ENCODE results near the gene WFIKKN2. TPM values are rescaled to one million over a fixed set of nuclear protein-coding genes. Genes with fewer than 3 reads are reported as not detected.

The WFIKKN2 gene
- total RNA-seq, 4 donors from 2014 or later: 0.08 TPM; not detected in 3

DNA sequence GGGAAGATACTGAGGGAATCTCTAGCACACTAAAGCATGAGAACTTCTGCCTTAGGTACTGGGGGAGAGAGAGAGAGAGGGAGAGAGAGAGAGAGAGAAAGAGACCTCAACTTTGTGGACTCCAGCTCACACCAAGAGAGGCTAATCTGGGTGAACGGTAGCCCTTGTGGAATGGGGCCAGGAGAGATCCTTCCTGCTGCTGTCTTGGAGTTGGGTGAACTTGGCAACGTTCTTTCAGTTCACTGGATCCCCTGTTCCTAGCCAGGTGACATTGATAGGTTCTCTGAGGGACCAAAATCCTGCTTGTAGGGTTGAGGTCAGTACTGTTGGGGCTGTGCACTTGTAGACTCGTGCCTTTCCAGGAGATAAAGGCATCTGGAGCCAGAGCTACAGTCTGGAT, 26.5 kb upstream of the WFIKKN2 start:
- intact Hi-C loops (cut with DNase I): no loop called here
- WGBS, 2 donors: 54 to 59% methylated on average over 2 to 3 of the region's 3 CpGs
- Histone ChIP-seq H3K27ac (no peak overlapping the region), H3K36me3 (no peaks in the 10 kb centered on the region), H3K27me3 (no peaks in the 10 kb centered on the region), H3K9me3 (no peaks in the 10 kb centered on the region), H3K4me3 (no peak overlapping the region), H3K4me1 (peaks cover 0 to 15% (median 7%) of the 10 kb centered on the region in 3 donors)
- no peak for TF ChIP-seq POLR2A (IDR thresholded peaks at IDR 0.05)
- TF ChIP-seq, protein P1, sequence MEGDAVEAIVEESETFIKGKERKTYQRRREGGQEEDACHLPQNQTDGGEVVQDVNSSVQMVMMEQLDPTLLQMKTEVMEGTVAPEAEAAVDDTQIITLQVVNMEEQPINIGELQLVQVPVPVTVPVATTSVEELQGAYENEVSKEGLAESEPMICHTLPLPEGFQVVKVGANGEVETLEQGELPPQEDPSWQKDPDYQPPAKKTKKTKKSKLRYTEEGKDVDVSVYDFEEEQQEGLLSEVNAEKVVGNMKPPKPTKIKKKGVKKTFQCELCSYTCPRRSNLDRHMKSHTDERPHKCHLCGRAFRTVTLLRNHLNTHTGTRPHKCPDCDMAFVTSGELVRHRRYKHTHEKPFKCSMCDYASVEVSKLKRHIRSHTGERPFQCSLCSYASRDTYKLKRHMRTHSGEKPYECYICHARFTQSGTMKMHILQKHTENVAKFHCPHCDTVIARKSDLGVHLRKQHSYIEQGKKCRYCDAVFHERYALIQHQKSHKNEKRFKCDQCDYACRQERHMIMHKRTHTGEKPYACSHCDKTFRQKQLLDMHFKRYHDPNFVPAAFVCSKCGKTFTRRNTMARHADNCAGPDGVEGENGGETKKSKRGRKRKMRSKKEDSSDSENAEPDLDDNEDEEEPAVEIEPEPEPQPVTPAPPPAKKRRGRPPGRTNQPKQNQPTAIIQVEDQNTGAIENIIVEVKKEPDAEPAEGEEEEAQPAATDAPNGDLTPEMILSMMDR (IDR thresholded peaks at IDR 0.05): no peak
- DNase-seq: no peak

DNA sequence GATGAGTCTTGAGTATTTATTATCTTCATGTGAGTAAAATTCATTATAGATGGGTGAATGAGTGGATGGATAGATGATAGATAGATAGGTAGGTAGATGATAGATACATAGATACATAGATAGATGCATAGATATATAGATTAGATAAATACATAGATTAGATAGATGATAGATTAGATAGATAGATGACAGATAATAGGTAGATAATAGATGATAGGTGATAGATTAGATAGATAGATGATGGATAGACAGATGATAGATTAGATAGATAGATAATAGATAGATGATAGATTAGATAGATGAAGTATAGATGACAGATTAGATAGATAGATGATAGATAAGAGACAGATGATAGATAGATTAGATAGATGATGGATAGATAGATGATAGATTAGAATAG, 21.8 kb upstream of the WFIKKN2 start:
- DNase-seq: no peak
- Histone ChIP-seq H3K27ac (no peak overlapping the region), H3K4me3 (no peak overlapping the region), H3K27me3 (peaks cover 0 to 12% (median 0%) of the 10 kb centered on the region in 4 donors), H3K4me1 (peaks cover 0 to 17% (median 9%) of the 10 kb centered on the region in 3 donors), H3K36me3 (no peaks in the 10 kb centered on the region), H3K9me3 (no peaks in the 10 kb centered on the region)
- intact Hi-C loops (cut with DNase I): no loop called here
- TF ChIP-seq POLR2A (IDR thresholded peaks at IDR 0.05): no peak
- TF ChIP-seq, protein P1 (IDR thresholded peaks at IDR 0.05): no peak

DNA sequence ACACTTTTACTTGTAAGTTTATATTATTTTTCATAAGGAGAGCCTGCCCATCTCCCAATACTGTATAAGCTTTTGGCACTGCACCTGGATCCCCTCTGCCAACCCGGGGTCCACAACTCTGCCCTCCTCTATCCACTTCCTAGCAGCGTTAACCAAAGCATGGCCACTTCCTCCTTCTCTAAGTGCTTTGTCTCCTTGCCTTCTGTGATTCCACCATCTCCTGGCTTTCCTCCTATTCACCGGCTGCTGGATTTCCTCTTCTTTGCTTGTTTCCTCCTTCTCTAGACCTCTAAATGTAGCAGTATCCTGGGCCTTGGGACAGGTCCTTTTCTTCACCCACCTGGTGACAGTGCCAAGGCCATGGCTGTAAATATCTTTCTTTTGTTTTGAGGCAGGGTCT, 20.0 kb upstream of the WFIKKN2 start:
- peaks cover 0 to 17% (median 9%) of the 10 kb centered on the region in 3 donors for H3K4me1 ChIP-seq
- no peak overlapping the region for H3K4me3 ChIP-seq
- H3K27me3 ChIP-seq: peaks cover 0 to 12% (median 0%) of the 10 kb centered on the region in 4 donors
- WGBS, 2 donors: 51 to 60% methylated on average over 3 of the region's 3 CpGs
- TF ChIP-seq, protein P1 (IDR thresholded peaks at IDR 0.05): no peak
- no peak for TF ChIP-seq POLR2A (IDR thresholded peaks at IDR 0.05)
- no peak overlapping the region for H3K27ac ChIP-seq
- no peaks in the 10 kb centered on the region for H3K36me3 ChIP-seq
- H3K9me3 ChIP-seq: no peaks in the 10 kb centered on the region
- no peak for DNase-seq
- intact Hi-C loops (cut with DNase I): no loop called here

DNA sequence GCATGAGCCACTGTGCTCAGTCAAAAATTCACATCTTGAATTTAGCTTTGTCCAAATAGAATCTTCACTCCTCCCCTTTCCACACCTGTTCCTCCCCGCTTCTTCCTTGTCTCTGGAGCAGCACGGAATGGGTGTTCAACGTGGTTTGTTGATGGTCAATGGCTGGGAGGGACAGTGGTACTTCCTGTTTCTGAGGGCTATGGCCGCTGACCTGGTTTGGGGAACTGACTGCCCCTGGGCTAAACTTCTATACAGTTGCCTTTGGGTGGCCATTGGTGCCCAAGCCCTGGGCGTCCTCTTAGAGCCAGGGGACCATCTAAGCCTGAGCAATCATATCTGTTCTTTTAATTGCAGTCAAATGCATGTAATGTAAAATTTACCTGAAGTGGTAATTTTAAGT, 19.1 kb upstream of the WFIKKN2 start:
- intact Hi-C loops (cut with DNase I): no loop called here
- H3K27ac ChIP-seq: no peak overlapping the region
- peaks cover 0 to 12% (median 0%) of the 10 kb centered on the region in 4 donors for H3K27me3 ChIP-seq
- no peak for DNase-seq
- WGBS, 2 donors: 61 to 82% methylated on average over 4 of the region's 5 CpGs
- TF ChIP-seq, protein P1 (IDR thresholded peaks at IDR 0.05): no peak
- no peak for TF ChIP-seq POLR2A (IDR thresholded peaks at IDR 0.05)
- H3K4me3 ChIP-seq: no peak overlapping the region
- H3K9me3 ChIP-seq: no peaks in the 10 kb centered on the region
- H3K4me1 ChIP-seq: peaks cover 0 to 17% (median 9%) of the 10 kb centered on the region in 3 donors
- H3K36me3 ChIP-seq: no peaks in the 10 kb centered on the region

DNA sequence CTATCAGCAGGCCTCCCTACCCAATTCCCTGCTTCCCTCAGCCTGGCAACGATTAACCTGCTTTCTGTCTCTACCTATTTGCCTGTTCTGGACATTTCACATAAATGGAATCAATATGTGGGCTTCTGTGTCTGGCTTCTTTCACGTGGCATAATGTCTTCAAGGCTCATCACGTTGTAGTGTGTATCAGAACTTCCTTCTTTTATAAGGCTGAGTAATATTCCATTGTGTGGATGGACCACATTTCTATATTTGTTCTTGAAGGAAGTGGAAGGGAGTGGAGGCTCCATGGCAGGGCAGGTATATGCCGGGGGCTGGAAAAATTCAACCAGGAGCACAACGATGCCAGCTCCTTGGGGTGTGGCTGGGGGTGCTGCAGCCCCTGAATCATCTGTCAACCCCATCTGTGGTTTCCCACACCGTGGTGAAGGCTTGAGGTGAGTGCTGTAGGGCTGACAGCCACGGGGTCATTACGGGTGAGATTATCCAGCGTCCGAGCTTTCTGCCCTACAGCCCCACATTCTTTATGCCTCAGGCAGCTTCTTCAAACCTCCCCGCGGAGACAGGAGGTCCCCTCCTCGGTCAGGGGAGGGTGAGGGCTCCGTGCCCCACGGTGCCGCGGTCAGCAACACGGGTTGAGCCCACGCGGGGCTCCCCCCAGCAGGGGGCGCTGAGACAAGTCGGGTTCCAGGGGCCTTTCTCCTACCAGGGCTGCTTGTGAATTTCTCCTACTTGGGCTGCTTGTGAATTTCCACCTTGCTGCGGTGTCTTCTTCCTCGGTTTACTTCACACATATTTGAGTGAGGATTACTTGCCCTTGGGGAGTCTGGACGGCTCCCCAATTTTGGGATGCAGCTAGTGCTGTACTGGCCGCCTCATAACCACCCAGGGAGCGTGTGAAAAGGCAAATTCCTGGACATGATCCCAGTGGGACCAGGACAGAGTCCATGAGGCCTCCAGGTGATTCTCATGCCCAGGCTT, 18.3 kb upstream of the WFIKKN2 start:
- peak overlapping the region in 1 of 4 donors; percentile 45 for H3K4me3 ChIP-seq
- H3K4me1 ChIP-seq: peaks cover 0 to 17% (median 9%) of the 10 kb centered on the region in 3 donors
- no peaks in the 10 kb centered on the region for H3K36me3 ChIP-seq
- no peak for DNase-seq
- H3K9me3 ChIP-seq: no peaks in the 10 kb centered on the region
- peaks cover 0 to 12% (median 0%) of the 10 kb centered on the region in 4 donors for H3K27me3 ChIP-seq
- TF ChIP-seq, protein P1 (IDR thresholded peaks at IDR 0.05): peak; percentile 39 to 76 (median 62)
- no peak for TF ChIP-seq POLR2A (IDR thresholded peaks at IDR 0.05)
- intact Hi-C loops (cut with DNase I): no loop called here
- peak overlapping the region in 3 of 4 donors; percentile 28 to 61 (median 58) for H3K27ac ChIP-seq
- 16 to 31% methylated on average over 5 to 25 of the region's 27 CpGs for WGBS, 2 donors
